Cerebellar nuclear complex (tissue), 1 donor: ENCODE data around the gene TUBB2B.

ENCODE experiments used
- DNase-seq, 2 experiments: peaks; one replicate each; lab custom pipeline; 2025; lab: John Stamatoyannopoulos, UW

The TUBB2B gene

GRCh38 chr6:3227363-3228045 is at the start of gene TUBB2B:
Gene TUBB2B, minus strand, starts transcription at chr6:3227653. Its CDS starts 110 bp downstream, at chr6:3227543.
- DNase-seq: no peak

DNA sequence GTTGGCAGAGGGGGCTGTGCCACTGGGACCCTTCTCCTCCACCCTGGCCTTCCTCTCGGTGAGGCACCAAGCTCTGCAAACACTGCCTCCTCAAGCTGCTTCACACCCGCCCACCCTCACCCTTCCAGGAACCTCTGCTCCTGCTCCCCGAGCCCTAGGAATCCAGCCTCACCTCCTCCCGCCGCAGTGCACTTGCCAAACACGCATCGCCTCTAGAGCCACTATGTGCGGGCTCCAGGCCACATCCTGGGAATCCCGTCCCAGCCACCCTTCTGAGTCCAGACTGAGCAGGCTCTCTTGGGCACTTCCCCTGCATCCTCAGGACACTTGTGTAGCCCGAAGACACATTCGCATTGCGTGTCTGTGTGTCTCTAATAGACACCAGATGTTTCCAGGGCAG is 49.8 kb upstream of the TUBB2B start:
- DNase-seq: no peak

- DNase-seq: no peak
Measured at GRCh38 chr6:3276174-3277167, 49.0 kb upstream of the TUBB2B start.

- DNase-seq: no peak
Measured at GRCh38 chr6:3273707-3274521, 46.5 kb upstream of the TUBB2B start.

DNA sequence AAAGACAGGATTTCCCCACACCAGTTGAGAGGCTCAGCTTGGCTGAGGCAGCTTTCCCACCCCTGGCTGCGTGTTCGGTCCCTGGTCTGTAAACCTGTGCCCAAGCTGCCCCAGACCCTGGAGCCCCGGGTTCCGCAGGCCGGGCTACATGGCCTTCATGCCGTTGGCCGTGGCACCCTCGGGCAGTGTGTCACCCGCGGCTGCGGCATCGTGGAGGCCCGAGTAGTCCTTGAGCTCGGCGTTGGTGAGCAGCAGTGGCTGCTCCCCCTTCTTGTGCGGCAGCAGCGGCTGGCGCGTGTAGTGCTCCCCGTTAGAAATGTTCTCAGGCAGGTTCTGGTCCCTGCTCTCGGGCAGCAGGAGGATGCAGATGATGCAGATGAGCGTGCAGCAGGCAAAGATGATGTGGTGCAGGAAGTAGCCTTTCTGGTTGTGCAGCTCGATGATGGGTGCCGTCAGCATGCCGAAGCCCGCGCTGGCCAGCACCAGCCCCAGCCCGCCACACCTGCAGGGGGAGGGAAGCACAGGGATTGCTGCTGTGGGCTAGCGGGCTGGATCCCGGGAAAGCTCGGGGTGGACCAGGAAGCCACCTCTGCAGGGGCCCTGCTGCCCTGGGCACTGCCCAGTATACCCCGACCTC is 45.6 kb upstream of the TUBB2B start:
- DNase-seq: no peak

DNA sequence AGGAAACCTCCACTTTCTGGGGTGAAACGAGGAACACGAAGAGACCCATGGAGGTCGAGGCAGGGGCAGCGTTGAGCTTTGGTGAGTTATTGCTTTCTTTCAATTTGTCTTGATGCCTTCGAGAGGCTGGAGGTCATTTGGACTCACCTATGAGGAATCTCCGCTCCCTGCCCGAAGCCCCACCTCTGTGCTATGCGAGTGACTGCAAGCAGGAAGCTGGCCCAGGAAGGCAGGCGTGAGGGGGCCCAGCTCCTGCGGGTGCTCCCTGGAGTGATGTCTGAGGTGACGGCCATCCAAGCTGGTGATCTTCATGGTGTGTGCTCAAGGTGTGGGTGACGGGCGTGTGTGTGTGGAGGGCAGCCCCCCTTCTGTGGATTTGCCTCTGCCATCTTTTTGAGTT is 44.3 kb upstream of the TUBB2B start:
- no peak for DNase-seq

DNA sequence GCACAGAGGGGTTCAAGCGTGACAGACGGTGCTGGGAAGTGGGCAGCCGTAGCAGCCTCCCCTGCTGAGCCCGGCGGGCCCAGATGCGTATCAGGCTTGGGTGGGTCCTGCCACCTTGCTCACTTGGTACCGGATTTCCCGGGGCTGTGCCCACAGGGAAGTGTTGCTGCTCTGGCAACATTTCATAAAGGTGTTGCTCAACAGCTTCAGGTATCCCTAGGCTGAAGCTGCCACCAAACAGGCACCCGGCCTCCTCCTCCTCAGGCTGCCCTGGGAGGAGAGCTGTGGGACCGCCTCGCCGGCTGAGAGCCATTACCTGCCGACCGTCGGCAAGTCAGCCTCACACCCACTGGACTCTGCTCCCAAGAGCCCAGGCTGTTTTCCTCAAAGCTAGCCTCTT is 42.8 kb upstream of the TUBB2B start:
- no peak for DNase-seq

GRCh38 chr6:3269281-3269975 is 42.0 kb upstream of the TUBB2B start:
- no peak for DNase-seq

- DNase-seq: no peak
Measured at GRCh38 chr6:3268680-3269079, 41.2 kb upstream of the TUBB2B start.

DNA sequence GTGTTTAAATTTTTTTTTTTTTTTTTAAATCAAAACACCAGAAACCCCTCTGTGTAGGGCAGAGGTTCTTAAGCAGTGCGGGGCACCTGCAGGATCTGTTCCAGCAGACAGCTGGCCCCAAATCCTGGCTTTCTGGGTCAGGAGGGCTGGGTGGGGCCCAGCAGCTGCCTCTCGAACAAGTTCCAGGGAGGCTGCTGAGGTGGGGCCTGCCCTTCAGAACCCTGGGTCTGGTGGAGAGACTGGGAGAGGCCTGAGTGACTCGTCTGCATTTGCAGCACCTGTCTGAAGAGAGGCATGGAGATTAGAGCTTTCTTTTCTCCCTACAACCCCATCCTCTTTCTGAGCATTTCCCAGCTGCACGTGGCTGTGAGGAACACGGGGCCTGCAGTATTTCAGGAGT is 39.7 kb upstream of the TUBB2B start:
- no peak for DNase-seq

- DNase-seq: no peak
Measured at GRCh38 chr6:3266170-3266569, 38.7 kb upstream of the TUBB2B start.

DNA sequence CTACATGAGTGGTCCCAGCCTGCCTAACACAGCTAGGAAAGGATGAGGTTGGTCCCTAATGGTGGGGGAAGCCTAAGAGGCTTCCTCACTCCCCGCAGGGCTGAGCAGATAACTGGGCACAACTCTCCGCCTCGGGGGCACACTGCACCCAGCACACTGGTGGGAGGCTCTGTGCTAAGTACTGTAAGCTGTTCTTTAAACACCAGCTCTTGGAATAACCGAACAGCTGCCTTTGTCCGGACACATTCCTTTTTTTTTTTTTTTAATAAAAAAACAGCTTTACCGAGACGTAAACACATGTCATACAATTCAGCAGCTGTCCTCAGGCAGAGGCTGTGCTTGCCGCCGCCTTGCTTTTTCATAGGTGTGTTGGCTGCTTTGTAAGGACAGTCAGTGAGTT is 38.2 kb upstream of the TUBB2B start:
- DNase-seq: no peak

DNA sequence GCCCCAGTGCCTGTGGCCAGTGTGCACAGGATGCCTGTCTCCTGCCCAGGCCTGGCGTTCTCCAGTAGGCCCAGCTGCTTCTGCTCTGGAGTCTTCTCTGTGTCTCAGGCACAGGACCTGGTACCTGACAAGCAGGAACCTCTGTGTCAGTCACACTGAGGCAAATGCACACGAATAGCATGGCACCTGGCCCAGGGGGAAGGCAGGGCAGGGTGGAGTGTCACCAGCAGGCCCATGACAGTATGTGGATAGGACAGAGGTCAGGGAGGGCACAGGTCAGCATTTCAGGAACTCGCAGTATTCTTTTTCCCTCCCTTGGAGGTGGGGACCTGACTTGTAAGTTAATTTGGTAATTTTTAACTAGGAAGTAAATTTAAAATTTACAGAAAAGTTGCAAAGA is 36.9 kb upstream of the TUBB2B start:
- DNase-seq: no peak

DNA sequence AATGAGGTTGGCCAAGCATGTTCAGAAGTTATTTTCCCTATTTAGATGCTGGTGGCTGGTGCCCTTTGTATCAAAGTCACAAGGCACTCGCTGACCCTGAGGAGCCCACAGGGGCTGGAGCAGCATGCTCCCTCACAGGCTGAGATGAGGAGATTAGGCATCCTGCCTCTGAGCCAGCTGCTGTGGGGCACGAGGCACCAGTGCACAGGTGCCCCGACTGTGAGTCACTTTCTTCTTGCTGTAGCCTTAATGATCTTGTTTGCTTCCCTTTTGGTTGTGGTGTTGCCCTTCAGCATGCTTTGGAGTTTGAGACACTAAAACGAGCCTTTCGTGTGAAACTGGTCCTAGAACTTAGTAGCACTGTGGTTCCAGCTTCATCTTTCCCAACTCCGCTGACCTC is 35.6 kb upstream of the TUBB2B start:
- no peak for DNase-seq

DNA sequence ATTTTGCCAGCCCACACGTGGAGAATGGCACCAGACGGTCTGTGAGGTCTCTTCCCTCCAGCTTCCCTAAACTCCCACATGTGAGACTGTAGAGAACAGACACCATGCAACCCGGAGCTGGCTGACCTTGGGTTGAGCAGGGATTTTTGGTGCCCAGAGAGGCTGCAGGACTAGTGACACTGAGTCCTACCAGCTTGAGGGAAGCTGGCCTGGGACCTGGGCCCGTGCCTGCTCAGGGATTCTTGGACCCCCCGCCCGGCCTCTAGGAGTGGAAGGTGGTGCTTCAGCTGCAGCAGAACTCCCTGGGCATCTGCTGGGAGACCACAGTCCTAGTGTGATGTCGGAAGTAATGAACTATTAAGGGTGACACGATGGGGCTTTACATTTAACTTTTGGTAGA is 34.5 kb upstream of the TUBB2B start:
- no peak for DNase-seq

DNA sequence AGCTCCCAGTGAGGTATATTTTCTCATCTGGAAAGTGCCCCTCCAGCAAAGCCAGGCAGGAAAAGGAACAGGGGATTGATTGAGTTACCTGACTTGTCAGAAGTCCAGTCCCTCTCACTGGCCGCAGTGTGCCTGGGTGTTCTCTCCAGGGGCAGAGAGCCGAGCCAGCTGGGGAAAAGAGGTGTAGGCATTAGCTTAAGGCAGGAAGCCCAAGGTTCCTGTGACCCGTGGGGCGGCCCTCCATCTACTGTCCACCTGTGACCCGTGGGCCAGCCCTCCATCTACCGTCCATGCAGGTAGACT is 34.0 kb upstream of the TUBB2B start:
- DNase-seq: no peak

DNA sequence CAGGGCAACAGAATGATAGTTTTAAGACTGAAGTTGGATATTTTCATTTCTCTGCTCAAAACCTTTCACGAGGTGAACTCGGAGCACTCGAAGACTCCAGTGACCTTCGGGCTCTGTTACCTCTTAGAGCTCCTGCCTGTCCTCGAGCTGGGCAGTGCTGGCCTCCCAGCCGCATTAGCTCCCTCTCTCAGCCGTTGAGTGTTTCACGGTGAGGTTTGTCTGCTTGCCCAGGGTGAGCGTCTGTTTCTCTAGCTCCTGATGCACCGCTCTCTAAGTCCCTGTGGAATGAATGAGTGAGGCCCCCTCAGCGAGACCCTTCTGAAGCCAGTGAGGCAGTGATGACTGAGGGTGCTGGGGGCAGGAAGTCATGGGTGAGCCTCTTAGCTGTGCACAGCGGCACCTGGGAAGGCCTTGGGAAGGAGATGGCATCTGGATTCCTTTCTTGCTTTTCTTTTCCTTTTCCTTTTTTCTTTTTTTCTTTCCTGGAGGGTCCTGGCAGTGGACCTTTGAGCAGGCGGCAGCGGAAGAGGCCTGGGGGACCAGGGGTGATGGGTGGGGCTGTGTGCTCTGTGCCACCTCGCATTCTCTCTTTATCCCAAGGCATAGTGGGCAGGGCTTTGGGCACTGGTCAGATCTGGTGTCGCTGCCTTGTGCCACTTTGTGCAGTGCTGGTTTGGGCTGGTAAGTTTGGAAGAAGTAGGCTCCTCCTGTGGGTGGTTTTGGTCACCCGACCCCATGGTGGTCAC is 33.5 kb upstream of the TUBB2B start:
- DNase-seq: no peak

DNA sequence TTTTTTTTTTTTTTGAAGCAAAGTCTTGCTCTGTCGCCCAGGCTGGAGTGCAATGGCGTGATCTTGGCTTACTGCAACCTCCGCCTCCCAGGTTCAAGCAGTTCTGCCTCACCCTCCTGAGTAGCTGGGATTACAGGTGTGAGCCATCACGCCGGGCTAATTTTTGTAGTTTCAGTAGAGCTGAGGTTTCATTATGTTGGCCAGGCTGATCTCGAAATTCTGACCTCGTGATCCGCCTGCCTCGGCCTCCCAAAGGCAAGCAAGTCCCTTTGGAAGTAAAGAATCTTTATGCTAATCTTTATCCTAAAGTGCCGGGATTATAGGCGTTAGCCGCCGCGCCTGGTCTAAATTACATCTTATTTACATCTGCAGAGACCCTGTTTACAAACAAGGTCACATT is 32.8 kb upstream of the TUBB2B start:
- no peak for DNase-seq

GRCh38 chr6:3259491-3259958 is 32.1 kb upstream of the TUBB2B start:
- no peak for DNase-seq

DNA sequence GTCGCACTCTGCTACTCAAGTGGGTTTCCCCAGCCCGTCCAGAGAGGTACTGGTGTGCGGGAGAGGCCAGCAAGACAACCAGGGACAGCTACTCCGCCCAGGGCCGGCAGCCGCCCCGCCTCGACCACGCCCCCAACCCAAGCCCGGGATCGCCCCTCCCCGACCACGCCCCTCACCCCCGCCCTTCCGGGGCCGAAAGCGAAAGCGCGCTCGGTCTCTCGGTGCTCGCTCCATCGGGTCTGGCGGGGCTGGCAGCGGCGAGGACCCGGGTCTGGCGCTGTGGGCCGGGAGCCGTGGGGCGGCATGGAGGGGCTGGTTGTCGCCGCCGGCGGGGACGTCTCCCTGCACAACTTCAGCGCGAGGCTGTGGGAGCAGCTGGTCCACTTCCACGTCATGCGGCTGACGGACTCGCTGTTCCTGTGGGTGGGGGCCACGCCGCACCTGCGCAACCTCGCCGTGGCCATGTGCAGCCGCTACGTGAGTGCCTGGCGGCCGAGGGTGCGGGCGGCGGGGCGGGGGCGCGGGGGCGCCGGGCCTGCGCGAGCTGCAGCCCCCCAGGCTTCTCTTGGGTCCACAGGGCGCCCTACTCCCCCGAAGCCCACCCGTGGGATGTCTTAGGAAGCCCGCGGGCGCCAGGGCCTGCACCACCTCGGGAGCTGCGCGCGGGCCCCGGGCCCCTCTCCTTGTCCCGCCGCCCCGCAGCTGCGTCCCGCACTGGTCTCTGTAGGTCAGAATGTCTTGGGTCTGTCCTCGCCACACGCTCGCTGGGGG is 31.5 kb upstream of the TUBB2B start, which contains the start of gene PSMG4:
PSMG4 (plus strand) TSS at position 228 of the 771 bp plus-strand sequence; CDS start at position 304, 76 bp downstream.
- DNase-seq: peak in 1 of 2 experiments; percentile 65
